Amniotic stem cell (primary cell): ENCODE data around the gene PDE4D.
"Not testable (repeated sequence)": the region's sequence is repeated elsewhere in the genome, so short reads cannot be mapped to it uniquely, and the experiment has no call there.

ENCODE experiments used
- DNase-seq: peaks from one replicate; lab custom pipeline; 2025; lab: John Stamatoyannopoulos, UW

Gene PDE4D

DNA sequence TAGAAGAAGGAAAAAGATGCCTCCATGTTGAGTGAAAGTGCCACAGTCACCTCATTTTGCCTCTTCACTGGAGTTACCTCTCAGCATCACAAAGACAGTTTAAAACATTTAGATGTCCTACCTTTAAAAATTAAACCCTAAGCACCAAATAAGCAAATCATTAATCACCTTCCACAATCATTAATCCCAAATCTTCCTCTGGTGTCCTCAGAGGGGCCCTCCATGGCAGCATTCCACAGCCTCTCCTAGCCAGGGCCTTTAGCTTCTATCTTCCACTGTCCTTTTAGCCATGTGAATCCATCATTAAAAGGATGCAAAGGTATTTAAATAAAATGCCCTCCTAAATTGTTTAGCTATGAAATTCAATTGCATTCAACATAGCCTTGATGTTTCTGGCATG is 310.8 kb downstream of the PDE4D start:
- DNase-seq = no peak

DNA sequence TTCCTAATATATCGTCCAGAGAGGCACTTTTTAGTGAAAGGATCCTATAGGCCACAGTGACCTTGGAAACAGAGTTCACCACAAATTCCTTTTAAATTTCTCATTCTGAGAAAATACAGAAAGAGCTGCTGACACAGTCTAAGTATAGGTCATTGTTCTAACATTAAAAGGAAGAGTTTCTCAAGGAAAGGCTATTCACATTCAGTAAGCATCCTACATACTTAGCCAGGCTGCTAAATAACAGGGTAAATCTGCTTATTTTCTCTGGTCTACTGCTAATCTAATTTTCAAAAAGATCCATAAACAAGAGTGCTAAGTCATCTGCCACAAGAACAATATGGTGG is 313.7 kb downstream of the PDE4D start:
- no peak for DNase-seq

DNA sequence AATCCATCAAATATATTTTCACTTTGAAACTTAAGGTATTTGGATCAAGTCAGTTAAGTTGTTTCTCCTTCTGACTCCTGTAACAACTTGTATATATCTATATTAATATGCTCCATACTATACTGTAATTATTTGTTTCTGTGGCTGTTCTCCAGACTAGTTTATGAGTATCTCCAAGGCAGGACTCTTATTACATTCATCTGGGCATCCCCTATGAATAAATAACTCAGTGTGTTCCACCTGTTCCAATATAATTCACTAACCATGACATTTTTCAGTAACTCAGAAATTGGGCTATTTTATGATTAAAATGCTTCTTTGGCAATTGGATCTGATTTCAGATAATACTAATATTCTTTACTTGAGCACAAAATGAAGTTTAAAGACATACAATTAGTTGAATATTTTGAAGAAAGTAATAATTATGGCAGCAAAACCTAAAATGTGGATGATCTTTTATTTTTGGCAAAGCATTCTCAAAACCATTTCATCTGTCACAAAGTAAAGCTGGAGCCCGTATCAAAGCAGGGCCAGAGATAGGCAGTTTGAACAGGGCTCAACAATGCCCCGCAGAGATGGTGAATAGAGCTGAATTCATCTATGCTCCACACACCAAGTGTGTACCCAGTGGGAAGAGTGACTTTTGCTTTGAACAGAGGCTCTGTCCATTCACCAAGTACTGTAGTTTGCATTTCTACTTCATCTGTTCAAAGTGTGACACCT is 314.3 kb downstream of the PDE4D start:
- no peak for DNase-seq

DNA sequence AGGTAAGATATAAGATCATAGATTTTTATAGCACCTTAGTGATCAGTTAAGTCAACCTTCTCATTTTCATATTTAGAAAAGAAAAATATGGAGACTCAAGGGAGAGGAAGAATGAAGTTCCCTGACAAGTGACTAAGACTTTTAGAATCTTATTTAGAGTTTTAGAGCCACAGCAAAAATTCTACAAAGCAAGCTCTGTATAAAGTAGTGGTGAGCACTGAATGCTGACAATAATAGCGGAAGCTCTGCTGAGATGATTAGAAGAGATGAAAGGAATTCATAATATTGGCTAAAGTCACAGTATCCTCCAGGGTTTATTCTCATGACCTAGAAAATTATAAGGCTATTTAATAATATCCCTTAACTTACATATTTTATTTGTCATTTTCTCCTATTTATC is 316.0 kb downstream of the PDE4D start:
- DNase-seq = no peak

DNA sequence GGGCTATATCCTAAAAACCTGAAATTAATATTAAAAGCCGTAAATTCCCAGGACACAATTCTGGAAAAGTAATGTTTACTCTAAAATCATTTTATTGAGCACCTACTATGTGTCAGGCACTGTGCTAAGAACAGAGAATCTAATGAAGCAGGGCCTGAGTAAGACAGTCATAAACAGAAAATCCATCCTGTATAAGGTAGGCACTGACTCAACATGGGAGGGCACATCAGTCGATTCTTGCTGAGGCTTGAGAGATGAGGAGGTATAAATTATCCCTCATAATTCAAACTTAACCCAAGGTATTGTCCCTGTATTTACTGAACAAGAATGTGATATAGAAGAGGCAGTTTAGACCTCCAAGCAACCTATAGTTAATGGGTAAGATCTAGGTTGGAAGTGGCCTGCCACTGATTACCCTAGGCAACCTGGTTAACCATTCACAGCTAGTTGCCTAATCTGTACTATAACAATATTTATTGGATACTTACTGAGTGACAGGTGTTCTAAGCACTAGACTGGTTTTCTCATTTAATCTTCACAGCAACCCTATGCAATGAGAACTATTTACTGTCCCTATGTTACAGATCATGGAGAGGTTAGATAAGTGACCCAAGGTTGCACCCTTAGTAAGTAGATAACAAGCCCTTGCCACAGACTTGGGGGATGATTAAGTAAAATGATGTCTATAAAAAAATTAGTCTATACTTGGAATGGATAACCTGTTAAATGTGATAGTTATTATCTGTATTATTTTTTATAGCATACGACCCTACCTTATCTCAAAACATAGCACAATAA is 317.7 kb downstream of the PDE4D start:
- DNase-seq = no peak

DNA sequence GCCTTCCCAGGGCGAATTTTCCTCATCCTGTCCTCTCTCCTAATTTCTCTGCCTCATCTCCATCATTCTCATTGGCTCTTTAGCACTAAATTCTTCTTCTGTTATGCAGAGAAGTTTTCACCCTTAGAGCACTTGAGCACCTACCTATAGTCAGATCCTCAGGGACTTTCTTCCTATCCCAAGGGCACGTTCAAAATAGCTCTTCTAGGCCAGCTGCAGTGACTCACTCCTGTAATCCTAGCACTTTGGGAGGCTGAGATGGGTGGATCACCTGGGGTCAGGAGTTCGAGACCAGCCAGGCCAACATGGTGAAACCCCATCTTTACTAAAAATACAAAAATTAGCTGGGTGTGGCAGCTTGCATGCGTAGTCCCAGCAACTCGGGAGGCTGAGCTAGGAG is 320.0 kb downstream of the PDE4D start:
- not testable (repeated sequence) for DNase-seq

DNA sequence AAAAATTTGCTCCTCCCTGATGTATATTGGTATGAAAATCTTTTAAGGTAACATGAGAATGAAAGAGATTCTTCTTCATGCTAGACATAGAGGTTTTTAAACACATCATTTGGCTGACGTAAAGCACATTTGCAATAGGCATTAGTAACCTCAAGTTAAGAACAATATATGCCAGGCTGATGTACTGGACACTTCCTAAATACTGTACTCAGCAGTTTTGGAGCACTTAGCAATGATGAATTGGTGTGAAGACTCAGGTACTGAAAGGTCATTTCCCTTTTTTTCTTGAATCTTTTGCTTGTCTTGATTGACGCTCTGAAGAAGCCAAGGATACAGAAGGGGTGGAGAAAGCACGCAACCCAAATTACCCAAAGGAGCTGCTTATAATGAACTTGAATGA is 322.5 kb downstream of the PDE4D start:
- no peak for DNase-seq

DNA sequence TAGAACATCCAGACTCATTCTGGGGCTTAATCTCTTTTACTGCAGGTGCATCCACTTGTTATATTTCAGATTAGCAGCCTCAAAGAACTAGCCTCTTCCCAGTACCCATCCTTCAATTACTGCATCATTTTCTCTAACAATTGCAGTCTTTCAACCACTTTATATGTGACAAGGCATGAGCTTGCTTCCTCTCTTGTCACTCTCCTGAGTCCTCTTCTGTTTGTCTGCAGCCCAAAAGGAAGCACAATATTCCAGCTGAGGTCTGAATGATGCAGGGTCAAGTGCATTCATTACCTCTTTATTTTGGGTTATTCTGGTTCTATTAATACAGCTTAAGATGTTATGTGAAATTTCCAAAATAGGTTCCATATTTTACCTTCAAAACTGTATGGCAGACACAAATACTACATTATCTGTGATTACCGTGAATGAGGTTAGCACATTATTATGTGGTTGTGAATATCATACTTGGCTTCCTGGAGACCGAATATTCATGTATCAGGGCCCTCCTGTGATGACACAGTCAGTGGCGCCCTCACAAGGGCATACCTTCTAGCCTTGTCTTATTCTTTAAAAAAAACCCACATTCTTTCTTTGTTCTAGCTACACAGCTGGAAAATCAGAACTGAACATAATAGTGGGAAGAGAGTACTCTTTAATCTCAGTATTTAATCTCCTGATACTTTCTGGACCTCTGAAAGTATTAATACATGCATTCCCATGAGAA is 323.8 kb downstream of the PDE4D start:
- no peak for DNase-seq

DNA sequence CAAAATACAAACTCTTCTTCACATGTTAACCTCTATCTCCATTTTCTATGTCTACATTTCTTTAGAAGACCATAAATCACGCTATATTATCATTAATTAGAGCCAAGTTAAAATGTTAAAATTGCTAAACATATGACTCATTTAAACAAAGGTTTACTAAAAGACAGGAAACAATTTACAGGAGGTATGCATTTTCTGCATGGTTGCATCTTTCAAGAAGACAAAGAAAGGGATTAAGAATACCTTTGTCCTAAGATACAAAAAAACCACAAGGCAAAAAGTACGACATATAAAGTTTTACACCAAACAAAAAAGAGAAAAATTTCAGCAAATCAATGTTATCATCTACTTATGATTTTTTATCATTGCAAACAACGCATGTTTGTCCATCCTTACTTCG is 324.4 kb downstream of the PDE4D start:
- no peak for DNase-seq

DNA sequence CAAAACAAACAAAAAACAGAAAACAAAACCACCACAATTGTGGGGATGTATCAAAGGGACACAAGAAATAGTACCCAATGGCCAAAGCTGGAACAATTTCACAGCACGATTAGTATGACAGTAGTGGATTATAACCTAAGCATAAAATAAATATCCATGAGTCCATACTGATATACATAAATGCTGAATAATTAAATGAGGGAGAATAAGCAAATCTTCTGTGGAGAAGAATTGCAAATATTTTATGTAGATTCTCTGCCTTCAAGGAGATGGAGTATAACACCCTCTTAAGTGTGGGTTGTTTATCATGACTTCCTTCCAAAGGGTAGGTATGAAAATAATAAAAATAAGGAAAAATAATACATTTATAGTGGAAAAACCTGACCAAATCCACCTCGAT is 325.4 kb downstream of the PDE4D start:
- no peak for DNase-seq

DNA sequence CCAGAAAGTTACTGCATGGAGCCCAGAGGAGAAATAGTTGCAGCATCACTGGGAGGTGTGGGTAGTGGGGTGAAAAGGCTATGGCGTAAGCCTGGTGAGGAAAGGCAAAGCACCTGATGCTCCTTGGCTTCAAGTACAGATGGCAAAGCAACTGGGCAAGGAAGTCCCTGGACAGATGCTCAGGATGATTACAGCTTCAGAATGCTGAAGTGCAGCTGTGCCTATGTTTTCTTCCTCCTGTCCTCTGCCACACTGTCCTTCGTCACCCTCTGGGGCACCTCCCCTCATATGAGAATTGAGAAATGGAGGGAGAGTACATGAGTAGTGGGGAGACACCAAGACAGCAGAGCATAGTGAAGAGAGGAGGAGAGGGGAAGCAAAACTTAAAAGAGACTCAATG is 328.0 kb downstream of the PDE4D start:
- DNase-seq = no peak

DNA sequence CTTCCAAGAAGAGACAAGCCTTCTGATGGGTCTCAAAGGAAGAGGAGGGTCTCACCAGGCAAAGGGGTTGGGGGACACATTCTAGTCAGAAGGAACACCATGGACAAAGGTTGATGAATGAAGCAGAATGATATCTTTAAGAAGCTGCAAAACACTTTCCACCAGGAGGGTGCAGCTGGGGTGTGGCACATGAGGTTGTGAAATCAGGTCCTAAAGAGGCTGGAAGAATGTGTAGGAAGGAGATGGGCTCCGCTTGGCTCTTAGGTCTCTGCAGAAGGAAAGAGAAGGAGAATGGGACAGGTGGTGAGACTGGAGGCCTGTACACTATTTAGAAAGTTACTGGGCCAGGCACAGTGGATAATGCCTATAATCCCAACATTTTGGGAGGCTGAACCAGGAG is 328.6 kb downstream of the PDE4D start:
- no peak for DNase-seq

DNA sequence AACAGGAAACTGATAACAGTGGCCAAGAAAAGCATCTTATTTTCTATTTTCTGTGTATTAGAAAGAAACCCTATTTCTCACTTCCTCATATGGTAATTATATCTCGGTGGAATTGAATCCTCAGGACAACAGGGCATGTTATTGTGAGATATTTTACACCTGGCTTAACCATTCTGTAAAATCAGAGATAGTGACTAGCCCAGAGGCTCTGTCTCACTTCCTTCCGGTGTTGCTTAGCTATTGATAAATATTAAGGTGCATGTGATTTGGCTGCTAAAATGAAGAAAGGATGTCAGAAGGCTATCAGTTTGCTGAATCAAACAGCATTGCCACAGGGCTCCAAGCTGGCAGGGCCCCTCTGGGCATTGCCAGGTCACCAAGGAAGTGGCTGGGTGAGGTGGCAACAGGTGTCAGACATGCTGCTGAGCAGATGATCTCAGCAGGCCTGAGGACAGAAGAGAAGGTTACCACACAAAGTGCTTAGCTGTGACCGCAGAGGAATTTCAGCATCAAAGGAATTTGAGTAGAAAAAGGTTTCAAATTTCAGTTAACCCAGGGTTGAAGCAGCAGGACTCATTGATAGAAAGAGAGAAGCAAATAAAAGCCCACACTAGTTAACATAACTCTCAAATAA is 330.7 kb downstream of the PDE4D start:
- DNase-seq = no peak

DNA sequence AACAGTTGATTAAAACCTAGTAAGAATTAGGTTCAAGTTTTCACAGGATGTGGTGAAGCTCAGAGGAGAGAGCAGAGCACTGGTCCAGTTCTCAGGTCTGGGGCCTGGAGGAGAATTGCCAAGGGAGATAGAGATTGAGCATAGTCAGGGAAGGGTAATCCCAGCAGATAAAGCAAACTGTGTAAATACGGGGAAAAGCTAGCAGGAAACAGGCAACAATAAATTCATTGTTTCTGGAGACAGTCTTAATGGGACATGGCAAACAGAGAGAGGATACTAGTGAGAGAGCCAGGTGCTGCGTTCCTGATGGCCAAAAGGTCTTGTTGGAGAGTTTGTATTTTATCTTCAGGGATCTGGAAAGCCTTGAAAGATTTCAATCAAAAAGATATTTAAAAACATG is 333.0 kb downstream of the PDE4D start:
- no peak for DNase-seq

DNA sequence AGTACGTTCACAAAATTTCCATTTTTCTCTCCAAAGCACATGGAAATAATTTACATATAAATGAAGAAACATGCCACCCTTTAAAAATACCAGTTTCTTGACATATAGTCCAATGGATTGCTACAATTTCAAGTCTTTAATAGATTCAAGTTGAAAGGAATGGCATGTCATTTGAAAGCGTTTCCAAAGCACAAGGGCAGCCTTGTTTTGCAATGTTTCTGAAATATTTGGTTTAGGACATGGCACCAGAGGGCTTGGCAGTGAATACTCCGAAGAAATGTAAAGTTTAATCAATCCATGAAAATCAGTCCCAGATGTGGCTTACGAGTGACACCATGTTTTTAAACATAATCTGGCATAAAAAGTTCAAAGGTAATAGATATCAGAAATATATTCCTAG is 333.7 kb downstream of the PDE4D start:
- no peak for DNase-seq

DNA sequence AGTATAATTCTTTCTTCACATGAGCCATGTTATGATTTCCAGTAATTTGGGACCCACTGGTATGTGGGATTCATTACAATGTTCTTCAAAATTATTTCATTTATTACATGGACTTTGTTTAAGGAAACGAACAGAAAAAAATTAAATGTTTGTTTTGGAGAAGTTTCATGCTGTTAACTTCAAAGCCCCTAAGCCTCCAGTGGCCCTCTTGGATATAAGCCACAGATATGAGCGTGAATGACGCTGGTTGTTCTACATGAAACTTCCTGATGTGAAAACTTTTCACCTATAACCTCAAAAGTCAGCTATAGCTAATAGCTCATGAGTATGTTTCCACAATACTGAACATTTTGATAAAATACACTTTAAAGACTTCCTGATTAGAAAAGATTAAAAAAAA is 334.2 kb downstream of the PDE4D start:
- no peak for DNase-seq

DNA sequence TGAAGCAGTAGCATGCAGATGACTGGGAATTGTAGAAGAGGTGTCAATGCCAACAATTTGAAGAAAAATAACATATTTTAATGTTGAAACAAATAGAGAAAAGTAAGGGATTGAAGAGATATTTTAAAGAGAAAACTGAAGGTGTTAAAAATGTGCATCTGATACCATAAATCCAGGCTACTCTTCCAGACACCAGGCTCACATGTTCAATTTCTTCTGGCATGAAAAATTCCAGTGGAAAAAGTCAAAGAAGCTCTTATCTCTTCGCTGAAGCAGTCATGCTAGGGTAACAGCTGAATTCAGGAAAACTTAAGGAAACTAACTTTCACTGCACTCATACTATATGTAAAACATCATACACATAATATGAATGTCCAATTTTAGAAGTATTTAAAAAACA is 335.0 kb downstream of the PDE4D start:
- no peak for DNase-seq

DNA sequence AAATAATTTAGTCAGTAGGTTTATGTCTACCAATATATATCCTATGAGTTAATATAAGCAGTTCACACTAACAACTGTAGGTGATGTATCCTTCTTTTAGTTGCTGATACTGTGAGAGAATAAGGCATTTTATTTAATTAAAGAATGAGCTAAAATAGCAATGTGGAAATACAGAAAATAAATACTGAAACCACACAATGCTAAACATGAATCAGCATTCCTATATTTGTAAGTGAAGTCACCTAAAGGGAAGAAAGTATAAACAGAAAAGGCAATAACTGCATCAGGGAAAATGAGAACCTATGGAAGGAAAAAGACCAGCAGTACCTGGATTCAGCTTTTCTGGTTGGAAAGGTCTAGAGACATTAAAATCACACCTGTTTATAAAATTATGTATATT is 336.0 kb downstream of the PDE4D start:
- DNase-seq = no peak

DNA sequence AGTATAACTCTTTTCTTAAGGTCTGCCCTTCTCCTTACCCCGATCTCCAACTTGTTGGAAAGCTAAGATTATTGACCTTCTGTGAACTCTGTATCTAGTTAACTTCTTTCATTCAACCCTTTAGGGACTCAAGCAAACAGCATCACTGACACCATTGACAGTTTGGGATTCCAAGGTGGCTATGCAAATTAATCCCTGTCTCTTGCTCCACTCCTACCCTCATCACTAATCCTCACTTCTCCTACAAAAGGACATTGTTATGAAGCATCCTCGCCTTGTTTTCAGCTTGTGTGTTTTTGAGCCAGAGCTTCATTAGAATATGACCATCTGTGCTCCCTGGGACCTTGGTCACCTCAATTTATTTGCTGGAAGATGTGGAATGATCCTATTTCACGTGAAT is 337.9 kb downstream of the PDE4D start:
- no peak for DNase-seq

DNA sequence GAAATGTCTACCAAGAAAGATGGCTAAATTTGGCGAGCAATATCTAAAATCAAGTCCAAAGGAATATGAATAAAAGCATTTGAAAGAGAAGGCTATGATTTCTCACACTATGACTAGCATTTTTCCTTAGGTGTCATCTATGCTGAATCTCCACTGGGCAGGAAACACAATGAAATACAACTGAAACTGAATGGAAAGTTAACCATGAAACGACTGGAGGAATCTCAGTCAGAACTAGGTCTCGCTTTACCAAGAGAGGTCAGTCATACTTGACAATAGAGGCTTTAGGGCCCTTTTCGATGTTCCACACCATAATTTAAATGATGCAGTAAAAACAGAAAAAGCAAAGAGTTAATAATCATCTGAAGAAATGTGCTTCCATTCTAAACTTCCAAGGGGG is 339.0 kb downstream of the PDE4D start:
- no peak for DNase-seq

DNA sequence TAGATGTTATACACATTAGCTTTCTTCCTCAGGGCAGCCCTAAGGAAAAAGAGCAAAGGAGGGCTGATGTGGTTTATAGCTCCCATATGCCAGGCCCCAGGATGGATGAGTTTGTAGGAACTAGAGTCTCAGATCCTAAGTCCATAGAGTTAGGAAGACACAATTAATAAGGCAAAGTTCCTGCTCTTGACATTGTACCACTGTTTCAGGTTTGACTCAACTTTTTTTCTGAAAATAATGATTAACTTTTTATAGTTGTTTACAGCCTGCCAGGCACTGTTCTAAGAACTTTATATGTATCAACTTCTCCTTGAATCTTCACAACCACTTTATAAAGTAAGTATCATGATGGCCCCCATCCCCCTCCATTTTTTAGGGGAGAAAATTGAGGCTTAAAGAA is 339.5 kb downstream of the PDE4D start:
- no peak for DNase-seq

DNA sequence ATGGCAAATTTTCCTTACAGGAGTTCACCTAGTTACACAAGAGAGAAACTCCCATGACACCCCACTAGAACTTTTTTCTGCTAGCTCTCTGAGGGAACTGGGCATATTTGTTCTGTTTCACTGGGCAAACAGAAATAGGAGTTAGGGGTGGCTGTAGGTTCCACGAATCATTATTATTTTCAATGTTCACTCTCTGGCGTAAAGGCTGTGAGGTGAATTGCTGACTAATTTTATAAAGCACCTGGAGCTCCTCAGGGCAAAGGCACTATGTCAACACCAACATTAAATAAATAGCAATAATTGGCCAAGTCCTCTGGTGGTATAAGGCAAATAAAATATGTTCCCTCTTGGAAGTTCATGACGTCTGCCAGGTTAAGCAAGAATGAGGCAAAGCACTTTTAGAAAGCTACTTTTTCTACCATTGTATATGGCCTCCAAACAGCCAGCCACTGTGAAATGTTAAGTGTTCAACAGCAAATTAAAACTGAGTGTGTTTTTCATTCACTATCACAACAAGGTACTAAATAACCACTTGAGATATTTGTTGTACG is 344.6 kb downstream of the PDE4D start:
- no peak for DNase-seq
